UCSD-AML1 (cell line): Measurements from ENCODE around the gene WNT8A.

ENCODE experiments used
- DNase-seq: peaks from one replicate; lab custom pipeline; 2025; ENCODE audit not compliant: unreplicated experiment; lab: John Stamatoyannopoulos, UW

Gene WNT8A

GRCh38 chr5:138139781-138140090 lies 55.9 kb downstream of the WNT8A start:
- DNase-seq, result no peak

- no peak for DNase-seq
These were observed 56.4 kb downstream of the WNT8A start for GRCh38 chr5:138140268-138140667.
